NT2/D1 (cell line): ENCODE results near the gene ANAPC2.

Source experiments
- SUZ12 ChIP-seq: IDR thresholded peaks from 2 replicates; pipeline ENCODE4 v1.6.1; 2011; ENCODE audit not compliant: insufficient read length, insufficient read depth; ENCODE audit errors: extremely low read depth
- YY1 ChIP-seq: IDR thresholded peaks from 2 replicates; pipeline ENCODE4 v1.6.1; 2011; ENCODE audit not compliant: insufficient read length, insufficient read depth

DNA sequence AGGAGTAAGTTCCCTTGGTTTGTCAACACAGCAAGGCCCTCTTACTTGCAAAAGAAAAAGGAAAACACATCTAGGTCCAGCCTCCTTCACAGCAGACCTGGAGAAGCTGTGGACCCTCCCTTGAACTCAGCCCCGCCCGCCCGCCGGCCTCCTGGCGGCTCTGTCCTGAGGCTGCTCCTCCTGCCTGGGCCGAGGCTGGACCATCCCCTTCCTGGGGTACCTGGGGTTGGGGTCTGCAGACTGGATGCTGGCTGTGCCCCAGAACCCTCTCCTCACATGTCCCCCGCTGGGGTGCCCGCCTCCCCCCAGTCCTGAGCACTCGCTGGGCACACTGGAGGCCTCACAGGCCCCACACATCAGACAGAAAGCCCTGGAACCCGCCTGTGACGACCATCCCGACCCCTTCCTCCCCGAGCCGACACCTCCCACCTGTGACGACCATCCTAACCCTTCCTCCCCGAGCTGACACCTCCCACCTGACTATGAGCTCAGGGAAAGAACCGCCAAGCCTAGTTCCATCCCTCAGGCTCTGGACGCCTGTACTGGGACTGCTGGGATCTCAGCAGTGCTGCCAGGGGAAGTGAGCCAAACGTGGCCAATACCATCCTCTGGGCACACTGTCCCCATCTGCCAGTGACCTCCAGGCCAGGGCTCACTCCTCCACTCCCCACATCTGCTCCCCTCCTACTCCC lies 9.3 kb downstream of the ANAPC2 start:
- no peak for TF ChIP-seq YY1
- no peak for TF ChIP-seq SUZ12
